Heart right ventricle (tissue), 16 donors: Measurements from ENCODE around the gene RHBDL1. TPM values are rescaled to one million over a fixed set of nuclear protein-coding genes. Genes with fewer than 3 reads are reported as not detected.

Source experiments
- ATAC-seq, 8 donors: fragments of 200-7000 bp; cut with Tn5 transposase; one replicate each; pipeline ENCODE4 v1.9.1; 2020; ENCODE audit warnings: mild to moderate bottlenecking in 8 of 8, moderate library complexity in 8 of 8, moderate number of reproducible peaks in 1 of 8
- DNase-seq, 2 donors: peaks; one replicate each; pipeline ENCODE4 v3.0.0-alpha.2; 2020
- H3K27ac ChIP-seq, 10 donors: fragments of 200-600 bp; sonication (generic) in 2 of 10; one replicate each; pipeline versions ENCODE4 v1.5.0 to v1.8.0; 2020 to 2022; ENCODE audit warnings: mild to moderate bottlenecking in 3 of 10
- H3K27me3 ChIP-seq, 7 donors: fragments of 200-600 bp; one replicate each; pipeline ENCODE4 v1.8.0; 2021 to 2022; ENCODE audit warnings: mild to moderate bottlenecking in 2 of 7
- H3K36me3 ChIP-seq, 9 donors: fragments of 200-600 bp; sonication (generic) in 1 of 9; one replicate each; pipeline versions ENCODE4 v1.5.0 to v1.8.0; 2020 to 2022; ENCODE audit warnings: mild to moderate bottlenecking in 2 of 9
- H3K4me1 ChIP-seq, 9 donors: fragments of 200-600 bp; sonication (generic) in 1 of 9; one replicate each; pipeline versions ENCODE4 v1.5.0 to v1.8.0; 2020 to 2022; ENCODE audit warnings: mild to moderate bottlenecking in 4 of 9
- H3K4me3 ChIP-seq, 10 donors: fragments of 200-600 bp; sonication (generic) in 2 of 10; one replicate each; pipeline versions ENCODE4 v1.5.0 to v1.8.0; 2020 to 2022; ENCODE audit warnings: mild to moderate bottlenecking in 7 of 10, moderate library complexity in 2 of 10
- H3K9me3 ChIP-seq, 11 donors: fragments of 200-600 bp in 10 of 11; sonication (generic) in 2 of 11; one replicate each; pipeline versions ENCODE4 v1.5.0 to v1.8.0; 2013 to 2022; ENCODE audit warnings: mild to moderate bottlenecking in 2 of 11, control low read depth in 1 of 11, moderate library complexity in 1 of 11
- CTCF ChIP-seq, 9 donors: fragments of 200-600 bp; sonication (generic) in 2 of 9; IDR thresholded peaks; one replicate each; pipeline versions ENCODE4 v1.5.0 to v1.8.0; 2021 to 2022; ENCODE audit warnings: antibody characterized with exemption in 9 of 9, mild to moderate bottlenecking in 5 of 9, moderate library complexity in 1 of 9
- WGBS, 2 donors: extraction: QIAGEN DNeasy Blood & Tissue Kit; methylation state at CpG; one replicate each; pipeline ENCODE4 v1.1.7; 2013; ENCODE audit warnings: inconsistent platforms in 1 of 2; 5-methylcytosine and 5-hydroxymethylcytosine counted together
- intact Hi-C, 10 donors: fragments of 100-400 bp; cut with DNase I; formaldehyde crosslinking; loops; one replicate each; pipeline versions ENCODE4 v1.11.1 to v1.14.2; 2022
- polyA plus RNA-seq, 2 donors: library from polyadenylated mRNA; stranded (reverse); fragments of 200-250 nt; gene quantifications; one replicate each; pipeline ENCODE4 v1.2.3, GENCODE V29; 2013
- total RNA-seq, 10 donors: library from RNA; stranded (reverse); fragmentation: NEBNext Ultra II Directional in 3 of 10; extraction: Animal tissue kit (Norgen Biotek cat#: 25700) in 3 of 10; gene quantifications; one replicate each; pipeline versions ENCODE4 v1.2.1 to v1.2.4, GENCODE V29; 2021 to 2023
- donor health status: Arrhythmogenic right ventricular cardiomyopathy.
- donor health status: ischemic (EF 13 %, LVEDD 7.1; RV severe dilation, severe dysfunction).
- donor health status: healthy with polysubstance abuse.
- donor health status: DM: no; HTN: yes; CAD: no.
- donor health status: DM: no; HTN: no; CAD: no.
- donor health status: ischemic (EF 25% LVEDD 6.9; RV normal size, moderate dysfunction).
- donor health status: ischemic (EF 25% LVEDD 5.7; RV mildly dilated, moderate dysfunction).
- donor health status: healthy.
- donor health status: DM: yes; HTN: yes; CAD: no.
- donor health status: Ischemic cardiomyopathy.
- donor health status: ischemic (EF 35%, LVEDD 5.7; RV mildly dilated, moderate dysfunction).
- donor health status: nonischemic (EF 11% LVEDD 7.7; RV severe dilation, severe dysfunction).
- donor health status: DM: yes; HTN: yes; CAD: no.
- donor health status: PGD.
- donor health status: ischemic (EF 29% LVEDD 5.4; RV normal size, mild dysfunction).
- donor health status: nonischemic (EF 23%, LVEDD 6.1; RV moderate dilation, normal function).

RHBDL1 gene
- total and polyA plus RNA-seq, 12 donors, result 0.90 to 7.4 (median 2.1) TPM

- TF ChIP-seq CTCF (IDR thresholded peaks at IDR 0.05), result no peak
- Histone ChIP-seq H3K9me3 (no peaks in the 10 kb centered on the region), H3K27me3 (no peaks in the 10 kb centered on the region), H3K36me3 (peaks cover 0 to 3% (median 0%) of the 10 kb centered on the region in 9 donors), H3K4me1 (peaks cover 37 to 82% (median 64%) of the 10 kb centered on the region in 9 donors), H3K4me3 (peak overlapping the region in 8 of 10 donors; percentile 3 to 33 (median 22)), H3K27ac (peak overlapping the region; percentile 64 to 96 (median 80))
- ATAC-seq (peak in 6 of 8 donors; percentile 16 to 60 (median 44)), DNase-seq (peak in 1 of 2 donors; percentile 70)
- intact Hi-C loops, result no loop called here
- WGBS, 2 donors, result 63 to 66% methylated on average over 32 of the region's 32 CpGs
These were observed 29.4 kb upstream of the RHBDL1 start for GRCh38 chr16:645852-646678.

GRCh38 chr16:646679-647172 lies 28.7 kb upstream of the RHBDL1 start:
- intact Hi-C loops, result no loop called here

GRCh38 chr16:647173-647902 lies 28.1 kb upstream of the RHBDL1 start:
- peaks cover 37 to 78% (median 64%) of the 10 kb centered on the region in 9 donors for H3K4me1 ChIP-seq
- no peaks in the 10 kb centered on the region for H3K9me3 ChIP-seq
- ATAC-seq (peak in 5 of 8 donors; percentile 0 to 7 (median 3)), DNase-seq (no peak)
- WGBS, 2 donors, result 65 to 68% methylated on average over 25 of the region's 25 CpGs
- no peak overlapping the region for H3K4me3 ChIP-seq
- peak overlapping the region in 8 of 10 donors; percentile 80 to 96 (median 92) for H3K27ac ChIP-seq
- intact Hi-C loops, result no loop called here
- no peaks in the 10 kb centered on the region for H3K27me3 ChIP-seq
- peaks cover 0 to 5% (median 0%) of the 10 kb centered on the region in 9 donors for H3K36me3 ChIP-seq
- no peak for TF ChIP-seq CTCF (IDR thresholded peaks at IDR 0.05)

More at GRCh38 chr16:646679-647172, 28.7 kb upstream of the RHBDL1 start:
- 73 to 77% methylated on average over 22 of the region's 22 CpGs for WGBS, 2 donors
- Histone ChIP-seq H3K27me3 (no peaks in the 10 kb centered on the region), H3K4me1 (peaks cover 37 to 79% (median 64%) of the 10 kb centered on the region in 9 donors), H3K9me3 (no peaks in the 10 kb centered on the region), H3K36me3 (peaks cover 0 to 3% (median 0%) of the 10 kb centered on the region in 9 donors), H3K27ac (peak overlapping the region; percentile 64 to 96 (median 80)), H3K4me3 (peak overlapping the region in 4 of 10 donors; percentile 16 to 33 (median 22))
- TF ChIP-seq CTCF (IDR thresholded peaks at IDR 0.05), result no peak
- ATAC-seq, result no peak
- no peak for DNase-seq
